Hypothalamus (tissue), 51 donors: ENCODE results near the gene MRPL52.
"Not testable (repeated sequence)": the region's sequence is repeated elsewhere in the genome, so short reads cannot be mapped to it uniquely, and the experiment has no call there.

Experiments
- DNase-seq, 51 donors: peaks; one replicate each; lab custom pipeline; 2025; lab: John Stamatoyannopoulos, UW

MRPL52 gene

DNA sequence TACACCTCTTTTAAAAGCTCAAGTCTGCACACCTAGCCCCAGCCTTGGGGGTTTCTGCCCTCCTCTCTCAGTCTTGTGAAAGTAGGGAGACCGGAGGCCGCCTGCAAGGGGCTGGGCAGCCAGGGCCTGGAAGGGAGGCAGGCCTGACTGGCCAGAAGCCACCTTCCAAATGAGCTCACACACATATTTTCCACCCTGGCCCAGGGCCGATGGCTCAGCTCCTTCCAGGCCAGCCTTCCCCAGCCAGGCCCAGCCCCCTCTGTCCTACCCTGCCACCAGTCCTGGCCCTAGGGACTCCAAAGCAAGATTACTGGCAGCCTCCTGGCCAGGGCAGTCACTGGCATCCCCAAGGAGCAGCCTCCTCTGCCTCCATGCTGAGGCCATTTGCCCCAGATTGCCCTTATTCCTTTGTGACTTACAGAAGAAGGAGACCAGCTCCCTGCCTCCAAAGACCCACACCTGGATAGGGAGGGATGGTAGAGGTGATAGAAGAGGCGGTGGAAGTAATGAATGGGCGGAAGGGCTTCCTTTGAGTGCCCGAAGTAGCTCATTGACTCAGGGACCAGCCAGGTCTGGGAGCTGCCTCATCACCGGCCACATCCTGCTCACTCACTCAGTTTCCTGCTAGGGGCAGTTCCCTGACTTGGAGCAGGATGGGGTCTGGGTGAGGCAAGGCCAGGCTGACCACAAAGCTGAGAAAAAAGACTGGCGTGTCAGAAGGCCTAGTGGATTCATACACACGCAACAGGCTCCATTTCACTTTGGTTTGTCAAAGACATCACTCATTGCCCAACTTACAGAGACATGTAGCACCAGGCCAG is 21.5 kb downstream of the MRPL52 start:
- peak in 37 of 51 donors; percentile 6 to 81 (median 62) for DNase-seq

DNA sequence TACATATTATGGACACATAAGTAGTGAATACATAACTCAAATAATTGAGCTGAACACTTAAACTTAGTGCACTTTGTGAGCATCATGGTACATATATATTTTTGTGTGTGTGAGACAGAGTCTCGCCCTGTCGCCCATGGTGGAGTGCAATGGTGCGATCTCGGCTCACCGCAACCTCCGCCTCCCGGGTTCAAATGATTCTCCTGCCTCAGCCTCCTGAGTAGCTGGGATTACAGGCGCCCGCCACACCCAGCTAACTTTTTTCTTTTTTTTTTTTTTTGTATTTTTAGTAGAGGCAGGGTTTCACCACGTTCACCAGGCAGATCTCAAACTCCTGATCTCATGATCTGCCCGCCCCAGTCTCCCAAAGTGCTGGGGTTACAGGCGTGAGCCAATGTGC is 22.5 kb downstream of the MRPL52 start:
- not testable (repeated sequence) for DNase-seq

DNA sequence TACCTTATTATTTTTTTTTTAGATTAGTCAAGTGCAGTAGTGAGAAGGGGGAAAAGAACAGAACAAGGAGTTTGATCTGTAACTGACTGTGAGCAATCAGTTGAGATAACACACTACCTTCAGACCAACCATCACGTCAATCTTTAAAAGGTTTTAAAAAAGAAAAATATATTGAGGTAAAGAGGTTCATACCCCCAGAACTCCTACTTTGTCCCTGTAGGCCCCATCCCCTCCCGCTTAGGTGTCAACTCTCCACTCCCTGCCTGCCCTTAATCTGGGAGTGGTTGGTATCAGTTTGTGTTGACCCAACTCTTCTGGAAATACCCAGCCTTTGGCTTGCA is 22.9 kb downstream of the MRPL52 start:
- DNase-seq: no peak

DNA sequence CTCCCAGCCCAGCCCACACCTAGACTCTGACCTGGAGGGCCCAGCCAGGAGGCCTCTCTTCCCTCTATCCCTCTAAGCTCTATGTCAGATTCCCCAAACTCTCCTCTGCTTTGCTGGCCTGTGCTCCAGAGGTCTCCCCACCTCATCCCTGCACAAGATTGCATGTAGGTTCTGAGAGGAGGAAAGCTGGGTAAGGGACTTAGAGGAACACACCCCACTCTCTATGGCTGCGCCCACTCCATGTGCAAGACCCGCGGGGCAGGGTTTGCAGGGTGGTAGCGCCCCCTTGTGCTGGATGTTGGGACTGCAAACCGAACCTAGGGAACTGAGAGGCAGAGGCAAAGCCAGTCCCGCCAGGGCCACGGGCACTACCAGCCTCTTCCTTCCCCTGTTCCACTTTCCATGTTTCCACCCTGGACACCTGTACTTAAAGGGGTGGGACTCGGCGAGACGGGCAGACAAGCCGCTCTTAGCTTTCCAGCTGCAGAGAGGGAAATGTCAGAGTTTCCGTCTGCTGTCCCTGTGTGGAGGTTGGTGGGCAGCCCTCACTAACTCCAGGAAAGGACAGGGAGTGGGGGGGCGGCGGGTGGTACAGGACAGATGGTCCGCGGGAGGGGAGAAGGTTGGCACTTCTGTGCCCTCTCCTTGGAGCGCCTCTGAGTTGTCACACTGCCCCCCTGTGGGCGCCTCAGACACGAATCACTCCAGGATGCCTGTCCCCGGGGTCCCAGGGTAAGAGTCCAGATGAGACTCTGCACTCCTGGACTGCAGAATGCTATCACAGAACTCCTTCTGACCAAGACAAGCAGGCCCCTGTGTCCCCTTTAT is 23.5 kb downstream of the MRPL52 start:
- peak in 50 of 51 donors; percentile 21 to 92 (median 72) for DNase-seq

DNA sequence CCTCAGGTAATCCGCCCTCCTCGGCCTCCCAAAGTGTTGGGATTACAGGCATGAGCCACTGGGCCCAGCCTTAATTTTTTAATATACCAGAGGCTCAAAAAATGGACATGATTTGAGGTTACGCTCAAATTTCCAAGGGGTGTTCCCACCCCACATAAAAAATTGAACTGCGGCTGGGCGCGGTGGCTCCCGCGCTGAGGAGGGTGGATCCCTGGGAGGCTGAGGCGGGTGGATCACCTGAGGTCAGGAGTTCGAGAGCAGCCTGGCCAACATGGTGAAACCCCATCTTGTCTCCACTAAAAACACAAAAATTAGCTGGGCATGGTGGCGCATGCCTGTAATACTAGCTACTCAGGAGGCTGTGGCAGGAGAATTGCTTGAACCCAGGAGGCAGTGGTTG is 24.6 kb downstream of the MRPL52 start:
- DNase-seq: not testable (repeated sequence)

DNA sequence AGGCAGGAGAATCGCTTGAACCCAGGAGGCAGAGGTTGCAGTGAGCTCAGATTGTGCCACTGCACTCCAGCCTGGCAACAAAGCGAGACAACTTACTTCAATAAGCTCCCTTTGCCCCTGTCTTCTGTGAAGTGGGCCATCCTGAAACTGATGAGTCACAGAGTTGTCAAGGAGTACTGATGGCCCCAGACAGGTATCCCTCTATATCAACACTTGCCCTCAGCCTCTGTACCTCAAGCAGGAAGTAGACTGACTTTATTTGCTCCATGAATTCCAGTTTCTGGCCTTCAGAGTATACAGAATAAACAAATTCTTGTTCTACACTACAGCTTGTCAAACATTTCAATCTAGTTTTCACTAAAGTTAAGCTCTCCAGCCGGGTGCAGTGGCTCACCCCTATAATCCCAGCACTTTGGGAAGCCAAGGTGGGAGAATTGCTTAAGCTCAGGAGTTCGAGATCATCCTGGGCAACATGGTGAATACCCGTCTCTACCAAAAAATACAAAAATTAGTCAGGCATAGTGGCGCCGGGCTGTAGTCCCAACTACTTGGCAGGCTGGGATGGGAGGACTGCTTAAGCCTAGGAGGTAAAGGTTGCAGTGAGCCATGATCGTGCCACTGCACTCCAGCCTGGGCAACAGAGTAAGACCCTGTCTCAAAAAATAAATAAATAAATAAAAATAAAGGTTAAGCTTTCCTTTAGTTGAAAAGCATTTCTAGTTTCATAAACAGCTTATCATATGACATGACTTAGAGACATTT is 25.5 kb downstream of the MRPL52 start:
- no peak for DNase-seq

DNA sequence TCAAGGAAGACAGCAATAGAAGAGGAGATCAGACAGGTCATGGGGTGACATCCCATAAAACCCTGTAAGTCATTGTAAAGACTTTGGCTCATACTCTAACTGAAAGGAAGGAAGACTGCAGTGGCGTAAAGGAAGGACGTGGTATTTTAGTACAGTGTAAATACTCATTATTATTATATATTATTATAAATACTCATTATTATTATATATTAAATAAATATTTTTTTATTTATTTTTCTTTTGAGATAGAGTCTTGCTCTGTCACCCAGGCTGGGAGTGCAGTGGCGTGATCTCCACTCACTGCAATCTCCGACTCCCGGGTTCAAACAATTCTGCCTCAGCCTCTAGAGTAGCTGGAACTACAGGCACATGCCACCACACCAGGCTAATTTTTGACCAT is 26.7 kb downstream of the MRPL52 start:
- no peak for DNase-seq

DNA sequence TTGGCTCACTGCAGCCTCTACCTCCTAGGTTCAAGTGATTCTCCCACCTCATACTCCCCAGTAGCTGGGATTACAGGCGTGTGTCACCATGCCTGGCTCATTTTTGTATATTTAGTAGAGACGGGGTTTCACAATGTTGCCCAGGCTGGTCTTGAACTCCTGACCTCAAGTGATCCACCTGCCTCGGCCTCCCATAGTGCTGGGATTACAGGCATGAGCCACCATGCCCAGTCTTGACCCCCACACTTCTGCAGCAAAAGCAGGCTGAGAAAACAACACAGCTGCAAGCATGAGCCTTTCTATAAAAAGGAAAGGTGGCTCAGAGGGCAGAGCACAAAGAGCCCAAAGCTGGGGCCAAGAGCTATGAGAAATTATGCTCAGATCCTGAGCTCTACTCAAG is 30.7 kb downstream of the MRPL52 start:
- DNase-seq: not testable (repeated sequence)

DNA sequence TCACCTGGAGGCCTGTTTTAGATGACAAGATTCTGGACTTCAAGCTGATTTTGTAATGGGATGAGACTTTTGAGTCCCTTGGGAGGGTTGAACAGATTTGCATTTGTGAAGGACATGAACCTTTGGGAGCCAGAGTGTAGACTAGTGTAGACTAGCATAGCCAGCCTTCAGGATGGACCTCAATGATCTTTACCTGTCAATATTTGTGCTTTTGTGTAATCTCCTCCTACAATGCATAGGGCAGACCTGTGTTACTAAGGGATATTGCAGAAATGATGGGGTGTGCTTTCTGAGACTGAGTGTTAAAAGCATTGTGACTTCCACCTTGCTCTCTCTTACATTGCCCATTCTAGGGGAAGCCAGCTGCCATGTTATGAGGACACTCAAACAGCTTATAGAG is 32.0 kb downstream of the MRPL52 start:
- DNase-seq: no peak

DNA sequence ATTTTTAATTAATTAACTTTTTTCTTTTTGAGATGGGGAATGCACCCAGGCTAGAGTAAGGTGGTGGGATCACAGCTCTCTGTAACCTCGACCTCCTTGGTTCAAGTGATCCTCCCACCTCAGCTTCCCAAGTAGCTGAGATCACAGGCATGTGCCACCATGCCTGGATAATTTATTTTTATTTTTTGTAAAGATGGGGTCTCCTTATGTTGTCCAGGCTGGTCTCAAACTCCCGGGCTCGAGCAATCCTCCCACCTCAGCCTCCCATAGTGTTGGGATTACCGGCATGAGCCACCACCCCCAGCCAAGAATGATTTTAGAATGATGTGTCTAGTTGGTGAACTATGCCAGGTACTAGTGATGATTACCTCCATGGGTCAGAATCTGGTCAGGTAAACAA is 35.3 kb downstream of the MRPL52 start:
- no peak for DNase-seq

DNA sequence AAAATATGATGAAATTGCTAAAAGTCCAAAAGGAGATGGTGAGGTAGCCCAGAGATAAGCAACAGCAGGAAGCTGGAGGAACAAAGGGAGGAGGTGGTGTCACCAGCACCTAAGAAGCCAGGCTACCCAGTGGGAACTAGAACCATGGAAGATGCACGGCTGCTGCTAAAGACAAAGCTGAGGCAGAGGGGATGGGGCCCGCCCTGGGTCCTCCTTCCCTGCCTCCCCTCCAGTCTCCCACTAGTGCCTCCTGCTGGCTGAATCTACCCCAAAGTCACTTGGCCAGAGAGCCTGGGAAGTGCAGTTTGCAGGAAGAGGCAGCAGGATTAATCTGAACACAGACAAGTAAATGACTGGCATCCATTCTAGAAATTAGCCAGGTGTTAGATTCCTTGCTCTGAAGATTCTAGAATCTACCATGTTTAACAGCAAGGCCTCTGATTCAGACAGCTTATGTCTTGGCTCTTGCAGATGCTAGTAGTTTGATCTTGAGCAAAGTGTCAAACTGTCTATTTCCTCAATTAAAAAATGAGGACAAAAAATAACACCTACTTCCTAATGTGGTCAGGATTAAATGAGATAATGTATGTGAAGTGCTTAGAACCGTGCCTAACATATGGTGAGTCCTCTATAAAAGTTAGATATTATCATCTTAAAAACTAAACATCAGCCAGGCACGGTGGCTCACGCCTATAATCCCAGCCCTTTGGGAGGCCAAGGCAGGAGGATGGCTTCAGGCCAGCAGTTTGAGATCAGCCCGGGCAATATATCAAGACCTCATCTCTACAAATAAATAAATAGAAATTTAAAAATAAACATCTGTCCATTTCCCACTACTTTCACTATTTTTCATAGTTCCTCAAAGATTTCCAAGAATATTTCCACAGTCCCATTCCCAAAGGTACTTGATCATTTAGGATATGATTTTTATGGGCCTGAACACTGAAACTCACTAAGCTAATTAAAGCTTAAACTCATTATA is 36.0 kb downstream of the MRPL52 start:
- no peak for DNase-seq

DNA sequence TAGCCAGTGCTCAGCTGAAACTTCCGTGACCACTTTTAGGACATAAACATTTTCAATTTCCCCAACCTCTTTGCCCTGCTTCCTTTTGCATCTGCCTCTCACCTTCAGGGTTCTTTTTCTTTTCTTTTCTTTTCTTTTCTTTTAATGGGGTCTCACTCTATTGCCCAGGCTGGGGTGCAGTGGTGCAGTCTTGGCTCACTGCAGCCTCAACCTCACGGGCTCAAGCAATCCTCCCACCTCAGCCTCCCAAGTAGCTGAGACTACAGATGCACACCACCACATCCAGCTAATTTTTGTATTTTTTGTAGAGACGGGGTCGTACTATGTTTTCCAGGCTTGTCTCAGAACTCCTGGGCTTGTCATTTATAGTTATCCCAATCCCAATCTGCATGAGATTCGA is 37.2 kb downstream of the MRPL52 start:
- DNase-seq: no peak

DNA sequence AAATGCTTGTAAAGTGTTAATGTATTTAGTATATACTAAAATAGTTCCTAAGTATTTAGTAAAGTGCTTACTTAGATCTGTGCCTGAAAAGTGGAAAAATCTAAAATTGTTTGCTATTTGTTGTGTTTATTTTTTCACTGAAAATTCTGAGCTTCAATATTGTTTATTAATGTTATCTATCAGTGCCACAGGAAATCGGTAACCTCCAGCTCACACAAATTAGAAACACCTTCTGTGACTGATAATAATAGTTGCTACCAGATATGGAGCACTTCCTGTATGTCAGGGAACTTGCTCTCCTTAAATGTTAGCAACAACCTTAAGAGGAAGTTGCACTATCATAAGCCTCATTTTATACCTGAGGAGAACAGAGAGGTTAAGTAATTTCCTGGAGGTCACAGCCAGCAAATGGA is 41.1 kb downstream of the MRPL52 start:
- DNase-seq: no peak

DNA sequence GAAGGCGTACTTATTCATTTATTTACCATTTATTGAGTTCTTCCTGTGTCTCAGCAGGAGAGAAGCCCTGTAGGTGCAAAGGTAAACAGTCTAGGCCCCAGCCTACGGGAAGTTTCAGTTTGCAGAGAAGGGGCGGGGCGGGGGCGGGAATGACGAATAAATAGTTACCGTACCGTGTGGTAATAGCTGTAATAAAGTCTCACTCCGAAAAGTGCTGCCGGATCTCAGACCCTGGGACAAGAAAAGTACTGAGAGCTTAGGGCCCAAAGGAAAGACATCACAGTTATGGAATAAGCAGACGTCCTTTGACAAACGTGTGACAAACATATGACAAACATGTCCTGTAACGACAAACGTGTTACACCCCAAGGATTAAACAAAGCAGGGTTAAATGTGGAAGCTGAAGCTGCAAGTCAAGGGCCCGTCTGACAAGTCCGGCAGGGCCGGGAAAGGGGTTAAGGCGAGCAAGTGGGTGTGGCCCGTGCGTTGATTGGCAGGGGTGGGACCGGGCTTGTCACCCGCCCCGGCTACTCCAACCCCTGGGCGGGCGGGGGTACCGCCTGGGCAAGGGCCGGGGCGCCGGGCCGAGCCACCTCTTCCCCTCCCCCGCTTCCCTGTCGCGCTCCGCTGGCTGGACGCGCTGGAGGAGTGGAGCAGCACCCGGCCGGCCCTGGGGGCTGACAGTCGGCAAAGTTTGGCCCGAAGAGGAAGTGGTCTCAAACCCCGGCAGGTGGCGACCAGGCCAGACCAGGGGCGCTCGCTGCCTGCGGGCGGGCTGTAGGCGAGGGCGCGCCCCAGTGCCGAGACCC is 41.7 kb downstream of the MRPL52 start, which contains the start of gene LRP10:
Gene LRP10, plus strand, starts transcription at position 517 of the 809 bp plus-strand sequence. CDS start 564 bp downstream, outside the sequence.
- peak; percentile 33 to 95 (median 84) for DNase-seq

DNA sequence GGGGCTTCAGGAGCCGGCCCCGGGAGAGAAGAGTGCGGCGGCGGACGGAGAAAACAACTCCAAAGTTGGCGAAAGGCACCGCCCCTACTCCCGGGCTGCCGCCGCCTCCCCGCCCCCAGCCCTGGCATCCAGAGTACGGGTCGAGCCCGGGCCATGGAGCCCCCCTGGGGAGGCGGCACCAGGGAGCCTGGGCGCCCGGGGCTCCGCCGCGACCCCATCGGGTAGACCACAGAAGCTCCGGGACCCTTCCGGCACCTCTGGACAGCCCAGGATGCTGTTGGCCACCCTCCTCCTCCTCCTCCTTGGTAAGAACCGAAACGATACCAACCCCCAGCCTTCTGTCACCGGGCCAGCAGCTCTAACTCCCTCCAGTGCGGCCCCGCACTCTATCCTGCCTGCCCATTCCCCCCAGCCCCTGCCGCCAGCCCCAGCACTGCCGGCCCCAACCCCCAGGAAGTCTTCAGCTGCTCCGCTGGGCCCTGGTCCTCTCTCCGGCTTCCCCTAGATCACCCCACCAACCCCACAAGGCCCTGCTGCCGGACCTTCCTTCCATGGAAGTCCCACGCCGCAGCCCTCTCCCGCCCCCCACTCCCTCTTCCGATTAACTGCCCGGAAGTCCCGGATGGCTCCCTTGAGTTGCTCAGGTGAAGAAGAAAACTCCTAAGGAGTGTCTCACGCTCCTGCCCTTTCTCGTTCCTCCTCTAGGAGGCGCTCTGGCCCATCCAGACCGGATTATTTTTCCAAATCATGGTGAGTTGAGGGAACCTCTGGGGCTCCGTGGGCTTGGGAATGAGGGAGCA is 42.5 kb downstream of the MRPL52 start:
- DNase-seq: peak in 44 of 51 donors; percentile 23 to 84 (median 58)

DNA sequence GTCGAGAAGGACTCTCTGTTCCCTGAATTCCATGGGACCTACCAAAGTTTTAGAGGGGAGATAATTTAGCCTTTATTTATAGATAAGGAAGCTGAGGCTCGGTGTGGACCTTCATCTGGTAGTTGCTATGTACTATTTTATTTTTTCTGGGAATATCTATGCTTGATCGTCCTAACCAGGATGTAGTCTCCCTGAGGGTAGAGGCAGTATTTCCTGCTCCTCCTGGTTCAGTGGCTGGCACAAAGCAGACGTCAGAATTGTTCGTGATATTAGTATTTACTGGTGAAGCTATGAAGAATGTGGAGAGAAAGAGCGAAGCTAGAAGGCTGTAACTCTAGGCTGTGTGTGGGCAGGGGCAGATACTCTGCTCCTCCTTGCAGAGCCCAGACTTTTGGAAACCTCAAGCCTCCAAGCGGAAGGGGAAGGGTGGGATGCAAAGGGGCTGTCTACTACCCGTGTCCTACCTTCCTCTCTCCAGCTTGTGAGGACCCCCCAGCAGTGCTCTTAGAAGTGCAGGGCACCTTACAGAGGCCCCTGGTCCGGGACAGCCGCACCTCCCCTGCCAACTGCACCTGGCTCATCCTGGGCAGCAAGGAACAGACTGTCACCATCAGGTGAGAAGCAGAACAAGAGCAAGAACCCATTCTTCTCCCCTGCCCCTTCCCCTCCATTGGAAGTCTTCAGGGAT is 43.3 kb downstream of the MRPL52 start:
- no peak for DNase-seq

DNA sequence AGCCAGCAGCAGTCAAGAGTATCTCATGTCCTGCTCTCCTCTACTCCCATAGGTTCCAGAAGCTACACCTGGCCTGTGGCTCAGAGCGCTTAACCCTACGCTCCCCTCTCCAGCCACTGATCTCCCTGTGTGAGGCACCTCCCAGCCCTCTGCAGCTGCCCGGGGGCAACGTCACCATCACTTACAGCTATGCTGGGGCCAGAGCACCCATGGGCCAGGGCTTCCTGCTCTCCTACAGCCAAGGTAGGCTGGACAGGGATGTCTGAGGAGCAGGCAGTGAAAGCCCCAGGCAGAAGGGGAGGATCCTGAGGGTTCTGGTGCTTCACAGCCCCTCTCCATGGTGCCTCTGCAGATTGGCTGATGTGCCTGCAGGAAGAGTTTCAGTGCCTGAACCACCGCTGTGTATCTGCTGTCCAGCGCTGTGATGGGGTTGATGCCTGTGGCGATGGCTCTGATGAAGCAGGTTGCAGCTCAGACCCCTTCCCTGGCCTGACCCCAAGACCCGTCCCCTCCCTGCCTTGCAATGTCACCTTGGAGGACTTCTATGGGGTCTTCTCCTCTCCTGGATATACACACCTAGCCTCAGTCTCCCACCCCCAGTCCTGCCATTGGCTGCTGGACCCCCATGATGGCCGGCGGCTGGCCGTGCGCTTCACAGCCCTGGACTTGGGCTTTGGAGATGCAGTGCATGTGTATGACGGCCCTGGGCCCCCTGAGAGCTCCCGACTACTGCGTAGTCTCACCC is 45.5 kb downstream of the MRPL52 start:
- no peak for DNase-seq
